Parathyroid adenoma (tissue), 2 donors: ENCODE data around the gene TENM4.

ENCODE experiments used
- H2AFZ ChIP-seq: fragments of 300-600 bp; sonication (generic); one replicate; pipeline ENCODE4 v1.7.0; 2017; ENCODE audit warnings: antibody characterized with exemption, mild to moderate bottlenecking
- H3K27ac ChIP-seq: fragments of 300-600 bp; sonication (generic); one replicate; pipeline ENCODE4 v1.7.0; 2017
- H3K27me3 ChIP-seq: fragments of 300-600 bp; sonication (generic); one replicate; pipeline ENCODE4 v1.7.0; 2017; ENCODE audit warnings: low read length; ENCODE audit not compliant: control insufficient read depth, insufficient read depth
- H3K36me3 ChIP-seq: fragments of 300-600 bp; sonication (generic); one replicate; pipeline ENCODE4 v1.7.0; 2017; ENCODE audit warnings: low read length; ENCODE audit not compliant: control insufficient read depth, insufficient read depth
- H3K4me1 ChIP-seq: fragments of 300-600 bp; sonication (generic); one replicate; pipeline ENCODE4 v1.7.0; 2017; ENCODE audit warnings: control low read depth
- H3K4me2 ChIP-seq: fragments of 300-600 bp; sonication (generic); one replicate; pipeline ENCODE4 v1.7.0; 2017; ENCODE audit warnings: low read length
- H3K4me3 ChIP-seq: fragments of 300-600 bp; sonication (generic); one replicate; pipeline ENCODE4 v1.7.0; 2017; ENCODE audit warnings: low read depth, low read length
- H3K79me2 ChIP-seq: fragments of 300-600 bp; sonication (generic); one replicate; pipeline ENCODE4 v1.7.0; 2017; ENCODE audit warnings: control low read depth
- H3K9ac ChIP-seq: fragments of 300-600 bp; sonication (generic); one replicate; pipeline ENCODE4 v1.7.0; 2017; ENCODE audit warnings: mild to moderate bottlenecking
- H3K9me3 ChIP-seq: fragments of 300-600 bp; sonication (generic); one replicate; pipeline ENCODE4 v1.7.0; 2017; ENCODE audit warnings: low read length; ENCODE audit not compliant: control insufficient read depth
- TF ChIP-seq, protein P1 (sequence below): fragments of 300-600 bp; sonication (generic); IDR thresholded peaks from one replicate; pipeline ENCODE4 v1.7.0; 2017; ENCODE audit warnings: antibody characterized with exemption, mild to moderate bottlenecking
- donor health status: primary hyperparathyroidism.

Gene TENM4

DNA sequence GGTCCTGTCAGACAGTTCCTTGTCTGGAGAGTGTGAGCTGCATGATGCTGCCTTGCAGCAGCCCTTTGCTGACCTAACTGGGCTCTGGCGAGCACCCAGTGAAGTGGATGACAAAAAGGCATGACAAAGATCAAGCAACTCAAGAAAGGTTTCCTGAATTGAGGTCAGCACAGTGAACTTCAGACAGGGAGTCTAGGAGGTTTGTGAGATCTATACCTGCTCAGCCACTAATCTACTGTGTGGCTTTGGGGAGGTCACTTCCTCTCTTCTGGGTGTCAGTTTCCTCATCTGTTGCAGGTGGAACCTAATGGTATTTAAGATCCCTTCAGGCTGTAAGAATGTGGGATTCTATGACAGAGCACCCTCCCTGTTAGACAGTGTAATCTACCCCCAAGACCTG, 652.3 kb downstream of the TENM4 start:
- Histone ChIP-seq H3K4me2 (no peak overlapping the region), H3K4me3 (no peak overlapping the region), H3K27me3 (no peaks in the 10 kb centered on the region), H3K36me3 (no peaks in the 10 kb centered on the region), H3K9ac (no peak overlapping the region), H3K9me3 (no peaks in the 10 kb centered on the region), H3K79me2 (no peaks in the 10 kb centered on the region), H3K27ac (no peak overlapping the region), H3K4me1 (no peaks in the 10 kb centered on the region), H2AFZ (no peak overlapping the region)
- TF ChIP-seq, protein P1, sequence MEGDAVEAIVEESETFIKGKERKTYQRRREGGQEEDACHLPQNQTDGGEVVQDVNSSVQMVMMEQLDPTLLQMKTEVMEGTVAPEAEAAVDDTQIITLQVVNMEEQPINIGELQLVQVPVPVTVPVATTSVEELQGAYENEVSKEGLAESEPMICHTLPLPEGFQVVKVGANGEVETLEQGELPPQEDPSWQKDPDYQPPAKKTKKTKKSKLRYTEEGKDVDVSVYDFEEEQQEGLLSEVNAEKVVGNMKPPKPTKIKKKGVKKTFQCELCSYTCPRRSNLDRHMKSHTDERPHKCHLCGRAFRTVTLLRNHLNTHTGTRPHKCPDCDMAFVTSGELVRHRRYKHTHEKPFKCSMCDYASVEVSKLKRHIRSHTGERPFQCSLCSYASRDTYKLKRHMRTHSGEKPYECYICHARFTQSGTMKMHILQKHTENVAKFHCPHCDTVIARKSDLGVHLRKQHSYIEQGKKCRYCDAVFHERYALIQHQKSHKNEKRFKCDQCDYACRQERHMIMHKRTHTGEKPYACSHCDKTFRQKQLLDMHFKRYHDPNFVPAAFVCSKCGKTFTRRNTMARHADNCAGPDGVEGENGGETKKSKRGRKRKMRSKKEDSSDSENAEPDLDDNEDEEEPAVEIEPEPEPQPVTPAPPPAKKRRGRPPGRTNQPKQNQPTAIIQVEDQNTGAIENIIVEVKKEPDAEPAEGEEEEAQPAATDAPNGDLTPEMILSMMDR = no peak

GRCh38 chr11:78787696-78788095, 653.1 kb downstream of the TENM4 start:
- TF ChIP-seq, protein P1 = no peak
- H3K27ac ChIP-seq = no peak overlapping the region
- no peaks in the 10 kb centered on the region for H3K9me3 ChIP-seq
- H3K4me3 ChIP-seq = no peak overlapping the region
- H3K4me2 ChIP-seq = no peak overlapping the region
- H2AFZ ChIP-seq = no peak overlapping the region
- H3K4me1 ChIP-seq = no peaks in the 10 kb centered on the region
- H3K9ac ChIP-seq = no peak overlapping the region
- H3K79me2 ChIP-seq = no peaks in the 10 kb centered on the region
- H3K36me3 ChIP-seq = no peaks in the 10 kb centered on the region
- no peaks in the 10 kb centered on the region for H3K27me3 ChIP-seq

DNA sequence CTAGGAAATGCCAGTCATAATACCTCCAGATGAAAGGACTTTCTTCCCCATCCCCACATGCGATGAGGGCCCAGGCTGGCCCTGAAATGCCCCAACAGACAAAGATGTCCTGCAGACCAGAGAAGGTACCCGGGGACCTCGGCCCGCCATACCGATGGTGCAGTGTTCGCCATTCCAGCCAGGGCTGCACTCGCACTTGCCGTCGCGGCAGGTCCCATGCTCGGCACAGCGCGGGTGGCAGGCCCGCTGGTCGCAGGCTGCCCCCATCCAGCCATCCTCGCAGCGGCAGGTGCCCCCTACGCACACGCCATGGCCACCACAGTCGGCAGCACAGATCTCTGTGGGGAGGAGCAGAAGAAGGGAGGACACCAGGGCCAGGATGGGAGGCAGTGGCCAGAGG, 654.1 kb downstream of the TENM4 start:
- Histone ChIP-seq H3K4me2 (no peak overlapping the region), H3K27me3 (no peaks in the 10 kb centered on the region), H3K36me3 (no peaks in the 10 kb centered on the region), H2AFZ (no peak overlapping the region), H3K4me3 (no peak overlapping the region), H3K9me3 (no peaks in the 10 kb centered on the region), H3K9ac (no peak overlapping the region), H3K4me1 (no peaks in the 10 kb centered on the region), H3K27ac (no peak overlapping the region), H3K79me2 (no peaks in the 10 kb centered on the region)
- TF ChIP-seq, protein P1 = no peak

DNA sequence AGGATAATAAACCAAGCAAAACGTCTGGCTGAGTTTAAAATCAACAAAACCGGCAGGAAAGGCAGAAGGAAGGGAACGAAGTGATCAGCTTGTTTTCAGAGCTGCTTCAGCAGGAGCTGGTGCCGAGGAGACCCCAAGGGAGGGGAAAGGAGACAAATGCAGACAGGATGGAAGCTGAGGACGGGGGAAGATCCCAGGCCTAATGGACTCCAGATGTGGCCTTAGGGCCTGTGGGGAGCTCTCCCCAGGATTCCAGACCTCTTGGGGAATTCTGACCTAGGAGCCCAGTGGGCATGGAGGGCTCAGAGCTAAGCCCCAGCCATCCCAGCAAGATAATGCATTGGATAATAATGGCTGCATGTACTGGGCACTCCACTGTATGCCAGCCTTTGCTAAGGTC, 654.7 kb downstream of the TENM4 start:
- Histone ChIP-seq H3K9me3 (no peaks in the 10 kb centered on the region), H3K9ac (no peak overlapping the region), H3K4me2 (no peak overlapping the region), H3K4me3 (no peak overlapping the region), H3K79me2 (no peaks in the 10 kb centered on the region), H3K36me3 (no peaks in the 10 kb centered on the region), H2AFZ (no peak overlapping the region), H3K27me3 (no peaks in the 10 kb centered on the region), H3K27ac (no peak overlapping the region), H3K4me1 (no peaks in the 10 kb centered on the region)
- TF ChIP-seq, protein P1 = no peak

- Histone ChIP-seq H3K4me3 (no peak overlapping the region), H3K36me3 (no peaks in the 10 kb centered on the region), H2AFZ (no peak overlapping the region), H3K27ac (no peak overlapping the region), H3K79me2 (no peaks in the 10 kb centered on the region), H3K4me1 (no peaks in the 10 kb centered on the region), H3K9me3 (no peaks in the 10 kb centered on the region), H3K9ac (no peak overlapping the region), H3K4me2 (no peak overlapping the region), H3K27me3 (no peaks in the 10 kb centered on the region)
- TF ChIP-seq, protein P1 = no peak
Measured at GRCh38 chr11:78784321-78785061, 656.3 kb downstream of the TENM4 start.
